Measurements from ENCODE around the gene DNAJC30. TPM values are rescaled to one million over a fixed set of nuclear protein-coding genes. Genes with fewer than 3 reads are reported as not detected.
"Not testable (repeated sequence)": the region's sequence is repeated elsewhere in the genome, so short reads cannot be mapped to it uniquely, and the experiment has no call there.

DNAJC30 gene
- total RNA-seq, 6 experiments from 2014 or later: 5.4 to 8.8 (median 7.0) TPM

GRCh38 chr7:73717991-73718405 lies 34.7 kb upstream of the DNAJC30 start:
- WGBS (ENCODE audit: insufficient coverage, low coverage, low lambda C conversion rate, missing lambda C conversion rate): 72% methylated on average over 5 of the region's 10 CpGs
- no peak for ATAC-seq
- H3K27me3 ChIP-seq: no peaks in the 10 kb centered on the region
- H3K4me1 ChIP-seq: peaks cover 0 to 10% (median 4%) of the 10 kb centered on the region in 4 donors
- H3K36me3 ChIP-seq: no peaks in the 10 kb centered on the region
- no peak for DNase-seq
- H3K9me3 ChIP-seq: no peaks in the 10 kb centered on the region
- H3K4me3 ChIP-seq: no peak overlapping the region
- intact Hi-C loops (cut with DNase I): no loop called here
- no peak overlapping the region for H3K27ac ChIP-seq
- TF ChIP-seq POLR2A (IDR thresholded peaks at IDR 0.05) (no peak), CTCF (IDR thresholded peaks at IDR 0.05) (no peak)

- Histone ChIP-seq H3K36me3 (no peaks in the 10 kb centered on the region), H3K27me3 (no peaks in the 10 kb centered on the region), H3K27ac (no peak overlapping the region), H3K4me3 (no peak overlapping the region), H3K4me1 (peaks cover 0 to 10% (median 4%) of the 10 kb centered on the region in 4 donors), H3K9me3 (no peaks in the 10 kb centered on the region)
- 67% methylated on average over 6 of the region's 13 CpGs for whole genome bisulfite sequencing (ENCODE audit: insufficient coverage, low coverage, low lambda C conversion rate, missing lambda C conversion rate)
- TF ChIP-seq CTCF (IDR thresholded peaks at IDR 0.05): no peak
- TF ChIP-seq POLR2A (IDR thresholded peaks at IDR 0.05): no peak
- intact Hi-C loops (cut with DNase I): no loop called here
- DNase-seq (no peak), ATAC-seq (no peak)
These were observed 34.0 kb upstream of the DNAJC30 start for GRCh38 chr7:73717025-73717807.

GRCh38 chr7:73716318-73716890 lies 33.2 kb upstream of the DNAJC30 start:
- ATAC-seq: no peak
- no peak overlapping the region for H3K27ac ChIP-seq
- H3K4me1 ChIP-seq: peaks cover 0 to 6% (median 2%) of the 10 kb centered on the region in 4 donors
- no peaks in the 10 kb centered on the region for H3K36me3 ChIP-seq
- DNase-seq: no peak
- intact Hi-C loops (cut with DNase I): no loop called here
- no peak overlapping the region for H3K4me3 ChIP-seq
- H3K9me3 ChIP-seq: no peaks in the 10 kb centered on the region
- H3K27me3 ChIP-seq: no peaks in the 10 kb centered on the region
- WGBS (ENCODE audit: insufficient coverage, low coverage, low lambda C conversion rate, missing lambda C conversion rate): 0% methylated on average over 1 of the region's 4 CpGs
- TF ChIP-seq CTCF (IDR thresholded peaks at IDR 0.05): no peak
- TF ChIP-seq POLR2A (IDR thresholded peaks at IDR 0.05): no peak

GRCh38 chr7:73715648-73716317 lies 32.5 kb upstream of the DNAJC30 start:
- Histone ChIP-seq H3K4me1 (peaks cover 0 to under 1% (median 0%) of the 10 kb centered on the region in 4 donors), H3K27ac (no peak overlapping the region), H3K4me3 (no peak overlapping the region), H3K27me3 (no peaks in the 10 kb centered on the region), H3K36me3 (no peaks in the 10 kb centered on the region), H3K9me3 (no peaks in the 10 kb centered on the region)
- TF ChIP-seq POLR2A (IDR thresholded peaks at IDR 0.05) (no peak), CTCF (IDR thresholded peaks at IDR 0.05) (no peak)
- whole genome bisulfite sequencing (ENCODE audit: insufficient coverage, low coverage, low lambda C conversion rate, missing lambda C conversion rate): 73% methylated on average over 12 of the region's 16 CpGs
- intact Hi-C loops (cut with DNase I): no loop called here
- DNase-seq: no peak
- ATAC-seq: no peak

- 95% methylated on average over 6 of the region's 6 CpGs for WGBS (ENCODE audit: insufficient coverage, low coverage, low lambda C conversion rate, missing lambda C conversion rate)
- H3K36me3 ChIP-seq; H3K4me1 ChIP-seq; H3K9me3 ChIP-seq; H3K4me3 ChIP-seq; DNase-seq; H3K27me3 ChIP-seq; H3K27ac ChIP-seq; intact Hi-C loops (cut with DNase I); ATAC-seq: not testable (repeated sequence)
These were observed 30.1 kb upstream of the DNAJC30 start for GRCh38 chr7:73713319-73713718.
